ENCODE results near the gene ARCN1. TPM values are rescaled to one million over a fixed set of nuclear protein-coding genes. Genes with fewer than 3 reads are reported as not detected.
A peak's percentile ranks its signal among the peaks of the same experiment; 100 is the strongest.

ARCN1 gene
- total and polyA plus RNA-seq, 10 donors: 33.8 to 106 (median 93.3) TPM

DNA sequence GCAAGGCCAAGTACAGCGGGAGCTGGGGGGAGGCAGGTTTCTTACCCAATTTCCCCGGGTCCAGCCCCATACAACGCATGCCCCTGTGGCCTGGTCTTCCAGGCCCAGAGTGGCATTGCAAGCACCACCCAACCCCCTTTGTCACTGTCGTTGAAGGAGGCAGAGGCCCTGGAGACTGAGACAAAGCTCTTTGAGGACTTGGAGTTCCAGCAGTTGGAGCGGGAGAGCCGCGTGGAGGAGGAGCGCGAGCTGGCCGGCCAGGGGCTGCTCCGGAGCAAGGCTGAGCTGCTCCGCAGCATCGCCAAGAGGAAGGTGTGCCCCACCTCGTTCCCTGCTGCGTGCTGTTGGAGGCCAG, 63.0 kb downstream of the ARCN1 start:
- Histone ChIP-seq H3K9me3 (no peaks in the 10 kb centered on the region), H3K36me3 (peaks cover 0 to 97% (median 20%) of the 10 kb centered on the region in 6 donors), H3K27me3 (replicated peaks in 1 of 7) (peaks cover 0 to 11% (median 0%) of the 10 kb centered on the region in 7 donors), H3K4me1 (peaks cover 0 to 24% (median 13%) of the 10 kb centered on the region in 6 donors), H3K4me3 (peak overlapping the region in 1 of 8 donors; percentile 50), H3K27ac (peak overlapping the region in 5 of 8 donors; percentile 1 to 42 (median 4))
- 67 to 81% (median 73%) methylated on average over 13 to 15 of the region's 15 CpGs for WGBS, 5 donors
- TF ChIP-seq, protein P1, sequence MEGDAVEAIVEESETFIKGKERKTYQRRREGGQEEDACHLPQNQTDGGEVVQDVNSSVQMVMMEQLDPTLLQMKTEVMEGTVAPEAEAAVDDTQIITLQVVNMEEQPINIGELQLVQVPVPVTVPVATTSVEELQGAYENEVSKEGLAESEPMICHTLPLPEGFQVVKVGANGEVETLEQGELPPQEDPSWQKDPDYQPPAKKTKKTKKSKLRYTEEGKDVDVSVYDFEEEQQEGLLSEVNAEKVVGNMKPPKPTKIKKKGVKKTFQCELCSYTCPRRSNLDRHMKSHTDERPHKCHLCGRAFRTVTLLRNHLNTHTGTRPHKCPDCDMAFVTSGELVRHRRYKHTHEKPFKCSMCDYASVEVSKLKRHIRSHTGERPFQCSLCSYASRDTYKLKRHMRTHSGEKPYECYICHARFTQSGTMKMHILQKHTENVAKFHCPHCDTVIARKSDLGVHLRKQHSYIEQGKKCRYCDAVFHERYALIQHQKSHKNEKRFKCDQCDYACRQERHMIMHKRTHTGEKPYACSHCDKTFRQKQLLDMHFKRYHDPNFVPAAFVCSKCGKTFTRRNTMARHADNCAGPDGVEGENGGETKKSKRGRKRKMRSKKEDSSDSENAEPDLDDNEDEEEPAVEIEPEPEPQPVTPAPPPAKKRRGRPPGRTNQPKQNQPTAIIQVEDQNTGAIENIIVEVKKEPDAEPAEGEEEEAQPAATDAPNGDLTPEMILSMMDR (IDR thresholded peaks at IDR 0.05 in 8 of 11, conservative IDR thresholded peaks at IDR 0.05 in 3 of 11): no peak
- TF ChIP-seq POLR2A (IDR thresholded peaks at IDR 0.05): no peak
- TF ChIP-seq POLR2AphosphoS5 (IDR thresholded peaks at IDR 0.05): no peak
- intact Hi-C loops (cut with DNase I; ENCODE audit: low total_unique reads): no loop called here
- DNase-seq: no peak

DNA sequence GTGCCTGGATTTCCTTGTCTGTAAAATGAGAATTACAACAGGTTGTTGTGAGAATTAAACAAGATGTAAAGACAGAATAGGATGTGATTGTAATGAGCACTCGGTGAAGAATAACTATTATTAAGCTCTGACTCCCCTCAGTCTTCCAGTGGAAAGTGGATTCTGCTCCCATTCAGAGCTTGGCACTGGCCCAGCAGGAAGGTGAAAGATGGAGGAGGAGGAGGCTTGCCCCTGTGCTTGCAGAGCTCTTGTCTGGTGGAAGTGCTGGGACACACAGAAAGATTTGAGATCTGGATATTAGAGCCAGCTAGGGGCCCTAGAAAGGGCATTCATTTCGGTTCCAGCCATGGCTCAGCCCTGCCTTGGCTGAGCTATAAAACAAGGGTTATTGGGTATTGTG, 63.4 kb downstream of the ARCN1 start:
- Histone ChIP-seq H3K27me3 (replicated peaks in 1 of 7) (peaks cover 0 to 11% (median 0%) of the 10 kb centered on the region in 7 donors), H3K4me3 (no peak overlapping the region), H3K9me3 (no peaks in the 10 kb centered on the region), H3K36me3 (peaks cover 0 to 99% (median 20%) of the 10 kb centered on the region in 6 donors), H3K27ac (no peak overlapping the region), H3K4me1 (peaks cover 0 to 19% (median 13%) of the 10 kb centered on the region in 6 donors)
- WGBS, 5 donors: 75 to 91% (median 87%) methylated on average over 2 of the region's 2 CpGs
- intact Hi-C loops (cut with DNase I; ENCODE audit: low total_unique reads): no loop called here
- TF ChIP-seq, protein P1 (IDR thresholded peaks at IDR 0.05 in 8 of 11, conservative IDR thresholded peaks at IDR 0.05 in 3 of 11): no peak
- no peak for TF ChIP-seq POLR2AphosphoS5 (IDR thresholded peaks at IDR 0.05)
- no peak for TF ChIP-seq POLR2A (IDR thresholded peaks at IDR 0.05)
- no peak for DNase-seq

DNA sequence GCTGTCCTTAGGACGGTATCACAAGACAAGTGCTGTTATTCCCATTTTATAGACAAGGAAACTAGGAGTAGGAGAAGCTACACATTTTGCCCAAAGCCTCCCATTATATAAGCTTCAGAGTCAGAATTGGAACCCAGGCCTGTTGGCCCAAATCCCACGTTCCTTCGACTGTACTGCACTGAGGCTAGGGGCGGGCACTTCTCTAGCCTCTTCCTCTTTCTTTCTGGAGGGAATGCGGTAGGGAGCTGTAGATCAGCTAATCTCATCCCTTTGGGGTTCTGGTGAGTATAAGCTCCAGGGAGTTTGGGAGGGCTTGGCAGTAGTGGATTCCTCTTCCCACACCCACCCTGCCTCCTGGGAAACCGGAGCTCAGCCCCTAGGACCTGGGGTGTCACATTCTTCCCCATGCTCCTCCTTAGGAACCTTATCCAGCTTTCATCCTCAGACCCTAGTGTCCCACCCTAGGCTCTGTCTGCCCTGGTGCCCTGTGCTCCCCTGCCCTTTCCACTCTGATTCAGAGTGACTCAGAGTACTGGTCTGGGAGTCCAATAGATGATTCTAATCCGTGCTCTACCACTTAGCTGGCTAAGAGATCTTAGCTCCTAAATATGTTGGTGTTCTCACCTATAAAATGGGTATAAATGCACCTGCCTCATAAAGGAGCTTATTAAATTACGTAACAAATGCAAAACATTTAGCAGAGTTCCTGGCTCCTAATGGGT, 64.5 kb downstream of the ARCN1 start:
- no peak for DNase-seq
- intact Hi-C loops (cut with DNase I; ENCODE audit: low total_unique reads): no loop called here
- peaks cover 0 to 100% (median 17%) of the 10 kb centered on the region in 6 donors for H3K36me3 ChIP-seq
- peaks cover 0 to 18% (median 12%) of the 10 kb centered on the region in 6 donors for H3K4me1 ChIP-seq
- WGBS, 5 donors: 63 to 86% (median 72%) methylated on average over 8 of the region's 8 CpGs
- no peak overlapping the region for H3K27ac ChIP-seq
- TF ChIP-seq POLR2AphosphoS5 (IDR thresholded peaks at IDR 0.05): no peak
- TF ChIP-seq POLR2A (IDR thresholded peaks at IDR 0.05): no peak
- TF ChIP-seq, protein P1 (IDR thresholded peaks at IDR 0.05 in 8 of 11, conservative IDR thresholded peaks at IDR 0.05 in 3 of 11): no peak
- H3K9me3 ChIP-seq: no peaks in the 10 kb centered on the region
- peaks cover 0 to 11% (median 0%) of the 10 kb centered on the region in 7 donors for H3K27me3 ChIP-seq (replicated peaks in 1 of 7)
- no peak overlapping the region for H3K4me3 ChIP-seq

DNA sequence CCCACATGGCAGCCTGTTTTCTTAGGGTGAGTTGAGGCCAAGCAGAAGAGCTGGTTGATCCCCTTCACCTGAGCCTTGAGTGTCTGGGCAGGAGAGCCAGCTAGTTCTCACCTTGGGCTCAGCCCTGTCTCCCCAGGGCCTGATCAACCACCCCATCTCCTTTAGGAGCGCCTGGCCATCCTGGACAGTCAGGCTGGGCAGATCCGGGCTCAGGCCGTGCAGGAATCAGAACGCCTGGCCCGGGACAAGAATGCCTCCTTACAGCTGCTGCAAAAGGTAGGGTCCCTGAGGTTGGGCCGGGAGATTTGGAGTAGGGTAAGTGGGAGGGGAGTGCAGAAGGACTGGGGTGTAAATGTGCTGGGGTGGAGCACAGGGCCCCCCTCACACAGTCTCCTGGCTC, 66.5 kb downstream of the ARCN1 start:
- 91 to 96% (median 93%) methylated on average over 6 of the region's 6 CpGs for WGBS, 5 donors
- H3K4me3 ChIP-seq: no peak overlapping the region
- DNase-seq: no peak
- TF ChIP-seq, protein P1 (IDR thresholded peaks at IDR 0.05 in 8 of 11, conservative IDR thresholded peaks at IDR 0.05 in 3 of 11): no peak
- no peak for TF ChIP-seq POLR2A (IDR thresholded peaks at IDR 0.05)
- TF ChIP-seq POLR2AphosphoS5 (IDR thresholded peaks at IDR 0.05): peak in 1 of 3 donors; percentile 19
- H3K36me3 ChIP-seq: peaks cover 0 to 100% (median 11%) of the 10 kb centered on the region in 6 donors
- H3K4me1 ChIP-seq: peaks cover 0 to 23% (median 12%) of the 10 kb centered on the region in 6 donors
- peaks cover 0 to 11% (median 0%) of the 10 kb centered on the region in 7 donors for H3K27me3 ChIP-seq (replicated peaks in 1 of 7)
- intact Hi-C loops (cut with DNase I; ENCODE audit: low total_unique reads): no loop called here
- no peaks in the 10 kb centered on the region for H3K9me3 ChIP-seq
- H3K27ac ChIP-seq: no peak overlapping the region

Measured in spleen (tissue), 11 donors.